KOPT-K1 (cell line): ENCODE results near the gene PSMC3.

Experiments
- H3K27ac ChIP-seq: fragments of 200-600 bp; sonication (generic); 2 replicates; pipeline ENCODE4 v1.5.1; 2016; ENCODE audit warnings: antibody characterized with exemption, mild to moderate bottlenecking, low read depth, low read length; ENCODE audit not compliant: poor library complexity, severe bottlenecking
- H3K36me3 ChIP-seq: fragments of 200-600 bp; sonication (generic); 2 replicates; pipeline ENCODE4 v1.5.1; 2017; ENCODE audit warnings: antibody characterized with exemption, mild to moderate bottlenecking, low read length, moderate library complexity; ENCODE audit not compliant: insufficient read depth
- H3K9me3 ChIP-seq: fragments of 200-600 bp; sonication (generic); 2 replicates; pipeline ENCODE4 v1.5.1; 2017; ENCODE audit warnings: antibody characterized with exemption, low read length, mild to moderate bottlenecking; ENCODE audit not compliant: insufficient read depth, poor library complexity, severe bottlenecking

PSMC3 gene

DNA sequence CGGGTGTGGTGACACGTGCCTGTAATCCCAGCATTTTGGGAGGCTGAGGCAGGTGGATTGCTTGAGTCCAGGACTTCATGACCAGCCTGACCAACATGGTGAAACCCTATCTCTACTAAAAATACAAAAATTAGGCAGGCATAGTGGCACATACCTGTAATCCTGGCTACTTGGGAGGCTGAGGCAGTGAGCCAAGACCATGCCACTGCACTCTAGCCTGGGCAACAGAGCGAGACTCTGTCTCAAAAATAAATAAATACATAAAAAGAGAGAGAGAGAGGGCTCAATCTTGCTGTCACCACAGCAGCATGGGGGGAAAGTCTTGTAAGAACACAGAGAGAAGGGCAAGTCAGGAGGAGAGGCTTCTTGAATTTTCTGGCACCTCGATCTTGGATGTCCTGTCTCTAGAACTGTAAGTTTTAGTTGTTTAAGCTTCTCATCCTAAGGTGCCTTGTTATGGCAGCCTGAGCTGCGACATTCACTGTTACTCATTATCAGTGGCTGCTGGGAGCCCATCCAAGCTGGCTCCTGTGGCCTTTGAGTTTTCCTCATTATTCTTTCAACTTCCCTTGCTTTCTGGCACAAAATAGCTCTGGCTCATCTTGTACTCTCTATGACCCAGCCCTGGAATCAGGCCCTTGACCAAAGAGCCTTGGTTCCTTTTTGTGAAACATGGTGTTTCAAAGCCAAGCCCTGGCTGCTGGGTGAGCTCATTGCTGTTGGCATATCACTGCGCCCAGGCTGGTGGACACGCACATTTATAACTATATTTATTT, 8.0 kb upstream of the PSMC3 start:
- no peak overlapping the region for H3K27ac ChIP-seq
- H3K9me3 ChIP-seq = no peaks in the 10 kb centered on the region
- H3K36me3 ChIP-seq = no peaks in the 10 kb centered on the region

DNA sequence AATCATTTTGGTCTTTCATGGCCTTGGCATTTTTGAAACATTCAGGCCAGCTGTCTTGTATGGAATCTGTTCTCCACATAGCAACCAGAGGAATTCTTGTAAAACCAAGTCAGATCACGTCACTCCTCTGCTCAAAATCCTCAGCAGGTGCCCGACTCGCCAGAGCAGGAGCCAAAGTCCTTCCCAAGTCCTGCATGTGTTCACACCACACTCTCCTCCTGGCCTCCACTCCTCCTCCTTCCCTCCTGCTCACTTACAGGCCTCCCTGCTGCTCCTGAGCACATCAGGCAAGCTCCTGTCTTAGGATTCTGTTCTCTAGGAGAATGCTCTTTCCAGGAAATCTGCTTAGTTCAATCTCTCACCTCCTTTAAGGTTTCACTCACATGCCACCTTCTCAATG, 6.9 kb upstream of the PSMC3 start:
- Histone ChIP-seq H3K9me3 (no peaks in the 10 kb centered on the region), H3K36me3 (no peaks in the 10 kb centered on the region), H3K27ac (no peak overlapping the region)

DNA sequence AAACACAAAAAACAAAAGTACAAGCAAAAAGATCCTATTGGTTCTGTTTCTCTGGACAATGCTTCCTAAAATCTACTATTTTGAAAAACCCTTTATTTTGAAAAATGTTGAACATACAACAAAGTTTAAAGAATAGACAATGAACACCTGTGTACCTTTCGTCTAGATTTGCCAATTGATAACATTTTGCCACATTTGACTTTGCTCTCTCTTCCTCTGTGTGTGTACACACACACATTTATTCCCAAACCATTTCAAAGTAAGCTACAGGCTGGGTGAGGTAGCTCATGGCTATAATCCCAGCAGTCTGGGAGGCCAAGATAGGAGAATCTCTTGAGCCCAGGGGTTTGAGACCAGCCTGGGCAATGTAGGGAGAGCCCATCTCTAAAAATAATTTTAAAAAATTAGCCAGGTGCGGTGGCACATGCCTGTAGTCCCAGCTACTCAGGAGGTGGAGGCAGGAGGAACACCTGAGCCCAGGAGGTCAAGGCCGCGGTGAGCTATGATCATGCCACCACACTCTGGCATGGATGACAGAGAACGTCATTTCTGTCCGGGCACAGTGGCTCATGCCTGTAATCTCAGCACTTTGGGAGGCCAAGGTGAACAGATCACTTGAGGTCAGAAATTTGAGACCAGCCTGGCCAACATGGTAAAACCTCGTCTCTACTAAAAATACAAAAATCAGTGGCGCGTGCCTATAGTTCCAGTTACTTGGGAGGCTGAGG, 5.3 kb upstream of the PSMC3 start:
- Histone ChIP-seq H3K27ac (peak overlapping the region; percentile 85), H3K9me3 (no peaks in the 10 kb centered on the region), H3K36me3 (no peaks in the 10 kb centered on the region)

DNA sequence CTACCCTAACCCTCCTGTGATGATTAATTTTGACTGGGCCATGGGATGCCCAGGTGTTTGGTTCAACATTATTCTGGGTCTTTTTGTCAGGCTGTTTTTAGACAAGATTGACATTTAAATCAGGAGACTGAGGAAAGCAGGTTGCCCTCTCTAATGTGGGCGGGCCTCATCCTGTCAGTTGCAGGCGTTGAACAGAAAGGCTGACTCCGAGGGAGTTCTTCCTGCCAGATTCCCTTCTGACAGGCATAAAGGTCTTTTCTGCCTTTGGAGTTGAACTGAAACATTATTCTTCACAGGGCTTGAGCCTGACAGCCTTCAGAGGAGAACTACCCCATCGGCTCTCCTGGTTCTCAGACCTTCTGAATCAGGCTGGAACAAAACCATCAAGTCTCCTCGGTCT, 4.3 kb upstream of the PSMC3 start:
- Histone ChIP-seq H3K9me3 (no peaks in the 10 kb centered on the region), H3K27ac (peak overlapping the region; percentile 85), H3K36me3 (no peaks in the 10 kb centered on the region)

DNA sequence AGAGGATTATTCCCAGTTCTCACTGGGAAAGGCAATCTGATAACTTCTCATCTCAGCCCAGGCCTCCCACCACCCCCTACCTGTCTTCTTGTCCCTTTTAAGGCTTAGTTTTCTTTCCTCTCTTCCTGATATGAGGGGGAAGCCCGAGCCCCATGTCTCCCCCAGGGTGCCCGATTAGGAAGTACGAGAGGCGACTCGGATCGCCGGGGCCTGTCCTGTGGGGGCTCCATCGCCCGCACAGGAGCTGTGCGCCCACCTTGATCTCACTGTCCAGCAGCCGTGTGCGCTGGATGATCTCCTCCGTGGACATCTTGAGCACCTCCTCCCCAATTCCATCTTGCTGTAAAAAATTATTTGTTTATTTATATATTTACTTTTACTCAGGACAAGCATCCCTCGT, 628 bp downstream of the PSMC3 start:
- Histone ChIP-seq H3K36me3 (peaks cover 45% of the 10 kb centered on the region), H3K27ac (peak overlapping the region; percentile 95), H3K9me3 (no peaks in the 10 kb centered on the region)

DNA sequence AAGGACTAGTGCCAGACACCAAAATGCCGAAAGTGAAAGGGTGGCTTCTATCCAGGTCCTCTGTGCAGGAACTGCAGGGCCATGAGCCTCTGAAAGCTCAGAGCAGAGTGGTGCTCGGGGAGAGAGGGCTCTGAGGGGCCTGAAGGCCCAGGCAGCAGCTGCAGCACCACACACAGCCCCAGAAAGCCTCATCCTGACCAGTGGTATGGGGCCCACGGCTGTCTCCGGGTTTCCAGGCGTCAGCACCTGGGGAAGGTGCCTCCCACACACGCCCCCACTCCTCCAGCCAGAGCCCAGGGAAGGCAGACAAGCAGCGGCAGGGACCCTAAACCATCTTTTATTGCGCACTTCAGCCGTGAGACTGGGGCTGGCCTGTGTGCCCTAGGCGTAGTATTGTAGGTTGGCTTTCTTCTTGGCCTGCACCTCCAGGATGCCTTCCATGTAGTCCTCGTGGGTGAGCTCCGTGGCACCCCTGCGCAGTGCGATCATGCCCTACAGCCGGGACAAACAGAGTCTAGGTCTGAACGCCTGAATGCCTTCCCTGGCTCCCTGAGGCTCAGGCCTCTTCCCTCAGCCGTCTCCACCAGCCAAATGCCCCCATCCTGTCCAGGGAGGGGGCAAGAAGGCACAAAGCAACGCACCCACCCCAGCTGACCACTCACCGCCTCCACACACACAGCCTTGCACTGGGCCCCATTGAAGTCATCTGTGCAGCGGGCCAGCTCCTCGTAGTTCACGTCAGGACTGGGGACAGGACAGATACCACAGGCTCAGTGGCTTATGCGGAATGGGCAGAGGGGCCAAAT, 7.6 kb downstream of the PSMC3 start:
- no peak overlapping the region for H3K27ac ChIP-seq
- H3K9me3 ChIP-seq = no peaks in the 10 kb centered on the region
- H3K36me3 ChIP-seq = peaks cover 97% of the 10 kb centered on the region

DNA sequence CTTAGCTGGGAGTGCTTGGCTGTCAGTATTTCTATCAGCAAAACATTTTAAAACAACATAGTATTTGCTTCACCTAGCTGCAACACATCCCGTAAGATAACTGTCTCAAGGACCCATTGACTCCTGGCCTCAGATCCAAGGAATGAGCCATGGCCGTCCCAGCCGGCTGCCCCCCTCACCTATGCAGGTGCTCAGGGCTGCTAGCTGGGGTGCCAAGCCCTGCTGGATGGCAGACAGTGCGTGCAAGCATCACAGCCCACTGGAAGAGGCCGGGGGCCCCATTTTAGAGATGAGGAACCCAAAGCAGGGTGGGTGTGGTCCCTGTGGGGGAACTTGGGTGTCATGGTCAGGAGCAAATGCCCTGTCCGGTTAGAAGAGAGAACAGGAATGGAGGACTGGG, 8.5 kb downstream of the PSMC3 start:
- H3K9me3 ChIP-seq = no peaks in the 10 kb centered on the region
- H3K27ac ChIP-seq = no peak overlapping the region
- peaks cover 90% of the 10 kb centered on the region for H3K36me3 ChIP-seq

DNA sequence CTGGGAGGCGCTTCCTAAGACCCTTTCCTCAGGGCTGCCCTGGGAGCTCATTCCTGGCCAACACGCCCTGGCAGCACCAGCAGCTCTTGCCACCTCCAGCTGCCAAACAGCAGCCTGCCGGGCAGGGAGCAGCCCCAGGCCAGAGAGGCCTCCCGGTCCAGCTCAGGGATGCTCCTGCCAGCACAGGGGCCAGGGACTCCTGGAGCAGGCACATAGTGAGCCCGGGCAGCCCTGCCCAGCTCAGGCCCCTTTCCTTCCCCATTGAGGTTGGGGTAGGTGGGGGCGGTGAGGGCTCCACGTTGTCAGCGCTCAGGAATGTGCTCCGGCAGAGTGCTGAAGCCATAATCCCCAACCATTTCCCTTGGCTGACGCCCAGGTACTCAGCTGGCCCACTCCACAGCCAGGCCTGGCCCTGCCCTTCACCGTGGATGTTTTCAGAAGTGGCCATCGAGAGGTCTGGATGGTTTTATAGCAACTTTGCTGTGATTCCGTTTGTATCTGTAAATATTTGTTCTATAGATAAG, 10.2 kb downstream of the PSMC3 start:
- H3K9me3 ChIP-seq = no peaks in the 10 kb centered on the region
- H3K36me3 ChIP-seq = peaks cover 73% of the 10 kb centered on the region
- no peak overlapping the region for H3K27ac ChIP-seq

DNA sequence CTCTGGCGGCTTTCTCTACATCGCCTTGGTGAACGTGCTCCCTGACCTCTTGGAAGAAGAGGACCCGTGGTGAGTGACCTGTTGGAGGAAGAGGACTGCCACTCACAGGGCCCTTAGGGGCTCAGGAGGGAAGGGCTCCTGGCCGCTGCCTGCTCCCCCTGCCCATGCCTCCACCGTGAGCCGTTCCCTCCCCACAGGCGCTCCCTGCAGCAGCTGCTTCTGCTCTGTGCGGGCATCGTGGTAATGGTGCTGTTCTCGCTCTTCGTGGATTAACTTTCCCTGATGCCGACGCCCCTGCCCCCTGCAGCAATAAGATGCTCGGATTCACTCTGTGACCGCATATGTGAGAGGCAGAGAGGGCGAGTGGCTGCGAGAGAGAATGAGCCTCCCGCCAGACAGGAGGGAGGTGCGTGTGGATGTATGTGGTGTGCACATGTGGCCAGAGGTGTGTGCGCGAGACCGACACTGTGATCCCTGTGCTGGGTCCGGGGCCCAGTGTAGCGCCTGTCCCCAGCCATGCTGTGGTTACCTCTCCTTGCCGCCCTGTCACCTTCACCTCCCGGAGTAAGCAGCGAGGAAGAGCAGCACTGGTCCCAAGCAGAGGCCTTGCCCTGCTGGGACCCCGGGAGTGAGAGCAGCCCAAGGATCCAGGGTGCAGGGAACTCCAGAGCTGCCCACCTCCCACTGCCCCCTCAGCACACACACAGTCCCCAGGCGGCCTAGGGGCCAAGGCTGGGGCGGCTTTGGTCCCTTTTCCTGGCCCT, 11.0 kb downstream of the PSMC3 start:
- H3K27ac ChIP-seq = no peak overlapping the region
- H3K9me3 ChIP-seq = no peaks in the 10 kb centered on the region
- H3K36me3 ChIP-seq = peaks cover 66% of the 10 kb centered on the region

DNA sequence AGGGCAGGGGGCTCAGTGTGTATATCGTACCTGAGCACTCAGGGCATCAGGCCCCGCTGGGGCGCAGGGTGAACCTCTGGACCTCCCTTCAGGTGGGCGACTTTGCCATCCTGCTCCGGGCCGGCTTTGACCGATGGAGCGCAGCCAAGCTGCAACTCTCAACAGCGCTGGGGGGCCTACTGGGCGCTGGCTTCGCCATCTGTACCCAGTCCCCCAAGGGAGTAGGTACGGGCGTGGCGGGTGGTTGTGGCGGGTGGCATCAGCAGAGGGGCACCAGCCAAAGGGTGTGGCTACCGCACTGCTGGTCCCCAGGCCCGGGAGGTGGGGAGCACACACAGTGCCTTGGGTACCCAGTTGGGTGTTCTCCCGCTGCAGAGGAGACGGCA, 11.6 kb downstream of the PSMC3 start:
- Histone ChIP-seq H3K36me3 (peaks cover 60% of the 10 kb centered on the region), H3K9me3 (no peaks in the 10 kb centered on the region), H3K27ac (no peak overlapping the region)

DNA sequence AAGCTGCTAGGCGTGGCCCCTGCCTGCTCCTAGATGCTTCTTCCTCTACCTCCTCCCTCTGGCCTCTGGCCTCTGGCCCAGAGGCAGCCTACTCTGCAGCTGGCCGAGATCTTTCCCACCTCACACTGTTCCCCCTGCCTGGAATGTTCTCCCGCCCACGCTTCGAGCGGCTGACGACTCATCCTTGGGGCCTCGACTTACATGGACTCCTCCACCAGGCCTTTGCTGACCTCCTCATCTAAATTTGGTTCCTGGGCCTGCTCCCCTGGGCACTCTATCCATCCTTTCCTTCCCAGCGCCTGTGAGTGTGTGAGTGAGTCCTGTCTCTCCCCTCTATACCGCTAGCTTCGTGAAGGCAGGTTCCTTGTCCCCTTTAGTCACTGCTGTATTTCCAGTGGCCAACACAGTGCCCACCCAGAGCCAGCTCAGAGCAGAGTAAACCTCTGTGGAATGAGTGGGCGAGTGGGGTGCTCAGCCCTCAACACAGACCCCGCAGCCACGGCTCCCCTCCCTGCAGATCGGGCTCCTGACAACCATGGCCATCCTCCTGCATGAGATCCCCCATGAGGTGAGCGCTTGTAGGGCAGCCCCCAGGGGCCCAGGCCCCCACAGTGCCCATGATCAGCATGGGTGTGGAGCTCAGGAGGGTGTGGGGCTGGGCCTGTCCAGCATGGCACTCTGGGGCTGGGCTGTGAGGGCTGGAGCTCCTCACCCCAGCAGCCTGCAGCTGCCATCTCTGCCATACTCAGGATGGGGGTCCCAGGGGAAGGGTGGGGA, 12.1 kb downstream of the PSMC3 start:
- H3K36me3 ChIP-seq = peaks cover 54% of the 10 kb centered on the region
- H3K27ac ChIP-seq = no peak overlapping the region
- no peaks in the 10 kb centered on the region for H3K9me3 ChIP-seq

DNA sequence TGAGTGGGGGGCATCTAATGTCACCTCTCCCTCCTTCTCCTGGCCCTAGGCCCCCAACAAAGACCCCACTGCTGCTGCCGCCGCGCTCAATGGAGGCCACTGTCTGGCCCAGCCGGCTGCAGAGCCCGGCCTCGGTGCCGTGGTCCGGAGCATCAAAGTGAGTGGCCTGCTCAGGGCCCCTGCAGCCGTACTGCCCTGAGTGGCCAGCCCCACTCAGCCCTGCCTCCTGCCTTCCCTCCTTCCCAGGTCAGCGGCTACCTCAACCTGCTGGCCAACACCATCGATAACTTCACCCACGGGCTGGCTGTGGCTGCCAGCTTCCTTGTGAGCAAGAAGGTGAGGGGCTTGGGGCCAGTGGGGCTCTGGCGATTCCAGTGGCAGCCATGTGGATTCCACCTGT, 12.9 kb downstream of the PSMC3 start:
- Histone ChIP-seq H3K36me3 (peaks cover 46% of the 10 kb centered on the region), H3K27ac (no peak overlapping the region), H3K9me3 (no peaks in the 10 kb centered on the region)

DNA sequence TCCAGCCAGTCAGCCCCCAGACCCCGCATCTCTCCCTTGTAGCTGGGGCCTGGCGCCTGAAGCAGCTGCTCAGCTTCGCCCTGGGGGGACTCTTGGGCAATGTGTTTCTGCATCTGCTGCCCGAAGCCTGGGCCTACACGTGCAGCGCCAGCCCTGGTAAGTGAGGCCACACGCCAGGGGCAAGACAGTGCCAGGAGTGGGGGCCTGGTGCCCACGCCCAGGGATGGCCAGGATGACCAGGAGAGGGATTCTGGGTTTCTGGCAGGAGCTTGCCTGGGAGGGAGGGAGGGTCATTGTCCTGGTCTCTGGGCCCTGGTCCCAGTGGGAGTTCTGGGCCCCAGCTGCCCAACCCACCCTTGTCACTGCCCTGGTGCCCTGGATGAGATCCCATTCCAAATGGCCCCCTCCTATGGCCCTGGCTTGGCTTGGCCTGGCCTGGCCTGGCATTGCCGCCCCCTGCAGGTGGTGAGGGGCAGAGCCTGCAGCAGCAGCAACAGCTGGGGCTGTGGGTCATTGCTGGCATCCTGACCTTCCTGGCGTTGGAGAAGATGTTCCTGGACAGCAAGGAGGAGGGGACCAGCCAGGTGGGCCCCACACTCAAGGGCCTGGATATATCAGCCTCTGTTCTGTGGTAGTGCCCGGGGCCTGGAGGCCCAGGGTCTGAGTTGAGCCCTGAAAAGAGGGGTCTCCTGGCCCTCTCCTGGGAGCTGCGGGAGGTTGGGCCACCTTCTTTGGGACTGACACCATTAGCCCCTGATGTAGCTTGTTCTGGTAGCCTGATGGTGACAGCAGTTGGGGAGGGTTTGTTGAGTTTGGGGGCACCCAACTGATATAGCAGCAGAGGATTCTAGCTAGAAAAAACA, 14.1 kb downstream of the PSMC3 start:
- peaks cover 34% of the 10 kb centered on the region for H3K36me3 ChIP-seq
- H3K27ac ChIP-seq = no peak overlapping the region
- no peaks in the 10 kb centered on the region for H3K9me3 ChIP-seq
